GM19324 (cell line): Measurements from ENCODE around the gene DSC2.

Source experiments
- ATAC-seq: cut with Tn5 transposase; IDR thresholded peaks from one replicate; pipeline ENCODE4 v1.9.1; 2021; ENCODE audit warnings: mild to moderate bottlenecking, moderate library complexity; ENCODE audit not compliant: unreplicated experiment, low FRiP score

The DSC2 gene

DNA sequence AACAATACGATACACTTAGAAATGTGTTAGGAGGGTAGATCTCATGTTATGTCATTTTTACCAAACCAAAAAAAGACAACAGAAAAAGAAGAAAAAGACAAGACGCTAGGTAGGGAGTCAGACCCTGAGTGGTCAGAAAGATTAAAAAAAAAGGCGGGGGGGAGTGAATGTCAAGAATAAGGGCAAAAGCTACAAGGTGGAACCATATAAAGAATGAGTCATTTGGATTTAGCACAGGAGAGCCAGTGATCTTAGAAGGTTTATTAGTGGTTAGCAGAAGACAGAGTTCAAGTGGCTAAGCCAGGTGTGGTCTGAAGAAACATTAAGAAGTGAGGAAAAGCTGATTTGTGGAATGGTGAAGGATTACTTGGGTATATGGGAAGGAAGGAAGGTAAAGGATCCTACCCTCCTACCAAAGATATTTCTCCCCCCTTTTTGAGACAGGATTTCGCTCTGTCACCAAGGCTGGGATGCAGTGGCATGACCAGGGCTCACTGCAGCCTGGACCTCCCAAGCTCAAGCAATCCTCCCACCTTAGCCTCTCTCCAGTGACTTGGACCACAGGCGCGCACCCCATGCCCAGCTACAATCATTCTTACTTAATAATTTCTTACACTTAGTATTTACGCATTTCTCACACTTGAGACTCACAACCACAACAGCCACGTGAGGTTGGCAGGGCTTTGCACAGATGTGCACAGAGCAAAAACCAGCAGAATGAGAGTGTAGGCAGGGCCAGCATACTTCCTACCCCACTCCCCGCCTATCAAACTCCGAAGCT, 2.6 kb downstream of the DSC2 start:
- no peak for ATAC-seq

DNA sequence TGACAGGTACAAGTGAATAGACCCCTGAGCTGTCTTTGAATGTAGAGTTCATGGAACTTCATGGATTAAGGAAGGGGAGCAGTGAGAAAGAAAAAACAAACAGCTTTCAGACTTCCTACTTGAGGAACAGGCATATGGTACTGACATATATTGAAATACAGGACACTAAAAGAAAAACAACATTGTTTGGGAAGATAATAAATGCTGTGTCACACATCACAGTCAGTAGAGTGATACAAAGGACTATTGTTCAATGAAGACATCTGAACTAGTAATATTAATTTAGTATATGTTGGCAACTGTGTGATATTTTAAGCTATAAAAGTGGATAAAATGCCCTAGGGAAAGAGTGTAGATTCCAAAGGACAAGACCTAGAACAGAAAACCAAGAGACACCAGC, 3.3 kb downstream of the DSC2 start:
- ATAC-seq, result no peak

DNA sequence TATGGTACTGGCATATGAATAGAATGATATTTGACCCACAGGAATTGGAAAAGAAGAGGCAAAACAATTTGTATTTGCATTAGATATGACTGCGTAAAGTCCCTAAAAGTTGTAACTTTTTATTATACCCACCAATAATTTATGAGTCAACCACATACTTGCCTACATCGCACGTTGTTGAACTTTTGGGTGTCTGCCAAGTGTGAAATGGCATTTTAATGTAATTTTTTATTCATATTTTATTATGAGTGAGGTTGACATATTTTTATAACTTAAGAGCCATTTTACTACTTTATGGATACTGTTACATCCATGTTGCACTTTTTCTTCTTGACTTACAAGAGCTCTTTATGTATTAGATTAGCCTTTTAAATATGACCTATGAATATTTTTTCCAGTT, 4.6 kb downstream of the DSC2 start:
- ATAC-seq, result no peak

DNA sequence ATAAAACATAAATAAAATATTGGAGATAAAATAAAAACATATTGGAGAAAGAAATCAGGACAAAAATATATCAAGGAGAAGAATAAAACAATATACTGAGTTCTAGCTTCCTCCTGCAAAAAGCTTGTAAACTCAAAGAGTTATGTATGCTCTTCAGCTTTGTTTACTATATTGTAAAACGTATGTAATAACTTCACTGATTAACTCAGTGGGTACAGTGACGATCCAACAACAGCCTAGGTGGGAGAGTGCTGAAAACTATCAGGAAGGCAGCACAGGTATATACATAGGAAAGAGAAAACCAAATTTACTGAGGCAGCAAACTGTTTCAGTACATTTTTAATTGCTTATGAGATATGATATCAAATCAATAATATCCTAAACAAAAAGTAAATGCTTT, 8.3 kb downstream of the DSC2 start:
- no peak for ATAC-seq

DNA sequence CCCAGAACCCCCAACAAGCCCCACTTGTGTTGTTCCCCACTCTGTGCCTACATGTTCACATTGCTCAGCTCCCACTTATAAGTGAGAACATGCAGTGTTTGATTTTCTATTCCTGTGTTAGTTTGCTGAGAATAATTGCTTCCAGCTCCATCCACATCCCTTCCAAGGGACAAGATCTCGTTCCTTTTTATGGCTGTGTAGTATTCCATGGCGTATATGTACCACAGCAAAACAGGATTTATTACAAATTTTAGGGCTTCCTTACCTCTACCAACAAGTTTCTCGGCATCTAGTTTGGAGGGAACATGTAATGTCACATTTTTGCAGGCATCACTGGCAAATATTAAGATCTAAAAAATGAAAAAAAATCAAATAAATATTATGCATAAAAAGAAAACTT, 8.9 kb downstream of the DSC2 start:
- no peak for ATAC-seq

DNA sequence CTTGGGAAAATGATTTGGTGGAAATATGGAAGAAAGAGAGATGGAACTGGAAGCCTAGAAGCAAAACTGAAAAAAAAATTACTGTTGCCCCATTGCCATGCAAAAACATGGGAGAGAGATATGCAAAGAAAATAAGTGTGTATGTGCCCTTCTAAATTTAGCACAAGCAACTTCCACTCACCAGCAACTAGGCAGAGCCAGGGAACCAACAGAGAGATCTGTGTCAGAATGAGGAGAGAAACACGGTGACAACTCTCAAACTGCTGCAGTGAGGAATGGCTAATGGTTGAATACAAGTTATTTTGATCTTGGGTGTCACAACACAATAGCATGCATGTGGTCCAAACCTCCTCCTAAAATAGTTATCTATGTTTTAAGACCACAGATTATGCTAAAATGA, 10.9 kb downstream of the DSC2 start:
- ATAC-seq, result no peak

DNA sequence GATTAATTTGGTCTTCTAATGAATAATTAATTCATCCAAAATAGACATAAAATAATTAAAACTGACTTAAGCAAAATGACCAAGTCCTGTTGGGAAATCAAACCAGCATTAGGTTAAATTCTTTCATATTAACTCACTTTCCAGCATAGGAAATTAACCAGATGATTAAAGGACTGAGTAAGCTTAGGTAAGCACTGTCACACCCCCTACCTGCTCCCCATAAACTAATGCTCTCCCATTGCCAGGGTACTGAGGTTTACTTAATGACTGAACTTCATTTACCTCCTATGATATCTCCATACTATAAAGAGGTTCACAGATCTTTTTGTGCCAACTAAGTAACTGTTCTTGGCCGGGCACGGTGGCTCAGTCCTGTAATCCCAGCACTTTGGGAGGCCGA, 13.7 kb downstream of the DSC2 start:
- no peak for ATAC-seq

DNA sequence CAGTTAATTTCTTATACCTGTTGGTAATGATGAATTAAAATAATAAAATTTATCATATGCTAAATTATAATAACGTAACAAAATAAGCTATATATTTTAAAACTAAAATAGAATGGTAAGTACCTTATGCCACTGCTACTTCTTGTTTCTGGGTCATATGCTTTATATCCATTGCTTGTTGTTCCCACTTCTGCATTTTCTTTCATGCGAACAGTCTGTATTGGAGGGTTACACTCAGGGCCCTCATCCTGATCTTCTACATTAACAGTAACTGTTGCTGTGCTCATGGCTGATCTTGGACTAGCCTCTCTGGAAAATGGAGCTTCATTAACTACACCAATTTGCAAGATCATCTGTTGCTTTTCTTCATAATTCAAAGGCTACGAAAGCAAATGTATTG, 22.2 kb downstream of the DSC2 start:
- ATAC-seq, result no peak

DNA sequence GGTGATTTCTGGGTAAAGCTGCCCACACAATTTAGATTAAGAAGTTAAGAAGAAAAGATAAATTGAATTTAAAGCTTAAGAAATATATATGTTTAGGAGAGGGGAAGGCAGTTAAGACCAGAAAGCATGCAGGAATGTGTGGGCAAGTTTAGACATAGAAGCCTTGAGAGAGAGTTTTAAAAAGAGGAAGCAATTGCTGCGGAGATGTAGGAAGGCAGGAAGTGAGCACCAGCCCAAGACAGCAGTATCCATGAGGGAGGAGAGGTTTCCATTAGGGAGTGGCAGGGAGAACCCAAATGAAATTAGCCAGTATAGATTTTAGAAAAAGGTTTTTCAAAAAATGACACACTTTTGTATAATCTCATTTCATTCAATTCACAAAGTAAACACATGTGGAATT, 24.3 kb downstream of the DSC2 start:
- no peak for ATAC-seq

DNA sequence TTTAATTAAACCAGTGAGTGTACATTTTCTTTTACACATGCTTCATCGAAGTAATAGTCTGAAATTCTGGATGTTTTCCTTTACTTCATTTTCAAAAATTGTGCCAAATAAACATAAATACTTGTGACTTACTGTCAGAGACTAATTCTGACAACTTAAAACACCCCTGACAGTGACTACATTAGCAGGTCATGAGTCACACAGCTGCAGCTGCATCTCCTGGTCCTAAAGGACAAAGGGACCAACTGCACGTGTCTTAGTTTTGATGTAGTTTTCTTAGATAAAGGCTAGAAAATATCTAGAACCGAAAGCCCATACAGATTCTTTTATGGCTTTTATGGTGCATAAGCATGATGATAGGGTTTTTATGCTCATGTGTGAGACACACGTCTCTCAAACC, 30.0 kb downstream of the DSC2 start:
- no peak for ATAC-seq

DNA sequence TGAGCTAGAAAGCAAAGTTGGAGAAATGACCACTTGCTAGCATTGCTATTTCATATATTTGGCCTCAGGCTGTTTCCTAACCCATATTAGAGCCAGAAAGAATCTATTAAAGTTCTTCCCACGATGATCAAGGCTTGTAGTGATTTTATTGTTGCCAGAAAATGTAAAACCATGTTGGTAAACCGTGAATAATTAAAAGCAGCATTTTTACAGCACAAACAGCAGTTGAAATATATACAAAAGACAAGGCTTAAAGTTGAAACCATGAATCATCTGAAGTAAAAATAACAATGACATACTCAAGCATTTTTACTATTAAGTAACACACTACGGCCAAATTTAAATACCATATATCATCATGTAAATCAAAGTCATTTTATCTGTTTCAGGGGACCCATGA, 32.0 kb downstream of the DSC2 start:
- no peak for ATAC-seq

DNA sequence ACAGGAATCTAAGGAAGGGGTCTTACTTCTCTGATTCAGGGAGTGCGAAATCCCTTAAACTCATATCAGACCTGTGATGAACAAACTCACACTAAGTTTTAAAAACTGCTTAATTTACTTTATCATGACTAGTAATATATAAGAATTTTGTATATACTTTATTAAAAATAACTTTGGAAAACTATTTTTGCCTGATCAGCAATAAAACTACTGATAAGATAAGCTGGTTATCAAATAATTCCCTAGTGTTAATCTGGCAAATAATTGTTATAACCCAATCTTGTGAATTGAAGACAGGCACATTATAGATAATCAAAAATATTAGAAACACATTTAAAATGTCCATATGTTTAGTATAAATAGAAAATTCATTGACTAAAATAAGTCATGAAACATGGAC, 36.0 kb downstream of the DSC2 start:
- ATAC-seq, result no peak

DNA sequence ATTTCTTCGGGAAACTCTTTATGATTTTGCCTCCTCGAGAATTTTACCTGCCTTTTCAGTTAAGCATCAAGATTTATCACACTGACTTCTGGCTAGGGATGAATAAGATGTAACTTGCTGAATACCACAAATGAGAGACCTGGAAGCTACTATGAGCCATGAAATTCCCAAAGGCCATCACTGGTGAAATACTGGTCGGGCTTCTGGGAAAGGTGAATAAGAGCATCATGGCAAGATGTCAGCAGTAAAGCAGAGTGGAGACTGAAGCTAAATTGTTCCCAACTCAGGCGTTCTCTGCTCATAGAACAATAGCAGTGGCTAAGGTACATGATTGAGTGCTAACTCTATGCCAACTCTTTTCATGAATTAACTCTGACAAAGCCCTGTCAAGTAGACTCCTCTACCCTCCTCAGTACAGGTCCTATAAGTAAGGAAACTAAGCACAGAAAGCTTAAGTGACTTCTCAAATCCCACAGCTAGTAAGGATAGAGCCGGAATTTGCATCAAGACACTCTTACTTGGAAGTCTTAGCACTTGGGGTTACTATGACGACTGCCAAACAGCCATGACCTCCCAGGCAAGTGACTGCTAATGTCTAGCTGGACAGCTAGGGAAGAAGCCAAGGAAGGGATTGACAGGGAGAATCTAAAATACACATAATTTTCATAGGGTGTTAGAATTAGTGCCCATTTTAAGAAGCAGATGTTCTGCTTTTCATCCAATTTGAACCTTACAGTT, 37.0 kb downstream of the DSC2 start:
- ATAC-seq, result no peak

DNA sequence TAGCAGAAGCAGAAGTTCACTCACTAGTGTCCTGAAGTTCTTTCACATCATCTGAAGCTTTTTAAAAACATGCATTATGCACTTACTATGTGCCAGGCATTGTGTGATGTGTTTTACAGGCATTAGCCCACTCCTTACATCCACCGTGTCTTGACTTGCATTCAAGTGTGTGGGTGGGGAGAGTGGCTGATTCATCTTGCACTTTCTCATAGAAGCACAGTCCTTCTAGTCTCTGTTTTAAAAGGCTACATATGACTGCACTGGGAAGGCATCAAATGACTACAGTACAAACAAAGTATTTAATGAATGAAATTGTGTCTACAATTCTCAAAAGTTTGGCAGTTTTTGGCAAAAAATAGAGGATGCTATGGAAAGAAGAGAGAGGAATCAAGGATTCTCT, 38.1 kb downstream of the DSC2 start:
- no peak for ATAC-seq

DNA sequence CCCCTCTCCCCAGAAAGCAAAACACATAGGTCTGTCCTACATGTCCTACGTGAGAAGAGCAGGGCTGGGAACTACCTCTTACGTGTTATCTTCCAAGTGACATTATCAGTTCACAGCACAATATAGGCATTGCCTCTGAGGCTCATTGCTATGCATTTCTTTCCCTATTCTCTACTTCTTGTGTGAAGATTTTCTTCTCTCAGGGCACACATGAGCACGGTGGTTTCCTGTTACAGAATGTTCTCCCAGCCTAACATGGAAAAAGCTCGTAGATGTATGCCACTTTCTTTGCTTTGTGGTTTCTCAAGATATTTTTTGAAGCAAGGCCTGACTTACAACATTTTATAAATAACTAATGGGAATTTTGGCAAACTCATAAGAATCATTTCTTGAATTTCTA, 40.3 kb downstream of the DSC2 start:
- ATAC-seq, result no peak

DNA sequence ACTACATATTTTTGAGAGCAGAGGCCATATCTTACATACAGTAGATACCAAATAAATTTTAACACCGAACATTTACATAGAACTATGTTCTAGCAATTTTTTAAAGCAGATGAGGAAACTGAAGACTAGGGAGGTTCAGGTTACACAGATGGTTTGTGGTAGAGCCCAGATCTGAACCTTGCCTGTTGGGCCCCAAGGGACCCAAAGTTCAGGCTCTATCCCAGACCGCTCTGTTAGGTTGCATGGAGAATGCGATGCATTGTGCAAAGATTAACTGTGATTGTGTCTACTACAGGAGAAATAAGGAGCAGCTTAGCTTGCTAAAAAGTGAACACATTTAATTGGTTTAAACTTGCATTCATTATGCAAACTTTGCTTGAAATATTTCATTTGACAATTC, 43.3 kb downstream of the DSC2 start:
- ATAC-seq, result no peak

DNA sequence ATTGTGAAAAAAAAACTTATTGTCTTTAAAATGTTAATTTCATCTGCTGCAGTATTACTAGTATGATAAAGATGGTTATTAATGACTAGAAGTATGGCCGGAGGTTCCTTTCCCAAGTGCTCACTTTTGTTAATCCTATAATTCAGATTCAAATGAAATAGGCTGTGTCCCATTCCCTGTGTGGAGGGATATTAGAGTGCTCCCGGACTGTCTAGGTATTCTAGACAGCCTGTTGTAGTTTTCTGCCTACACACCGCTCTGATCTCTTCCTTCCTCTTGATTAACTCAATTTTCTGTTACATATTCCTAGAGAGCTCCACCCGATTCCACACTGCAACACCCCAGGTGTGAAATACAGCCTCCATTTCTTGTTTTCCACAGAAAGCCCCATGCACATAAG, 44.3 kb downstream of the DSC2 start:
- ATAC-seq, result no peak

DNA sequence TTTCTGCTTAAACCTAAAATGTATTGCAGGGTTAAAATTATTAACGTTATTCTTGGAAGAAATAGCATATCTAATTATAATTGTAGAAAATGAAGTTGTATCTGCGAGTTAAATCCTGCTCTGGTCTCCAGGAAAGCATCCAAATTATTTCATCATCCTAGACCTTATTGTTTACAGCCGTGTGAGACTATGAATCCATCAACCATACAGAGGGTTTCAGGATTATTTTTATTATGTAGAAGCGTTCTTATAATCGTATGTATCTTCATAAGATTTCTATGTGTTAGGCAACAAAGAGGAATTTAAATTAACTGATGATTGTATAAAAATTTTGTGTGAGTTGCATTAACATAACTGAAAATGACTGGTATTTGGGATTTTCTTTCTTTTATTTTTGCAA, 45.2 kb downstream of the DSC2 start:
- ATAC-seq, result no peak

DNA sequence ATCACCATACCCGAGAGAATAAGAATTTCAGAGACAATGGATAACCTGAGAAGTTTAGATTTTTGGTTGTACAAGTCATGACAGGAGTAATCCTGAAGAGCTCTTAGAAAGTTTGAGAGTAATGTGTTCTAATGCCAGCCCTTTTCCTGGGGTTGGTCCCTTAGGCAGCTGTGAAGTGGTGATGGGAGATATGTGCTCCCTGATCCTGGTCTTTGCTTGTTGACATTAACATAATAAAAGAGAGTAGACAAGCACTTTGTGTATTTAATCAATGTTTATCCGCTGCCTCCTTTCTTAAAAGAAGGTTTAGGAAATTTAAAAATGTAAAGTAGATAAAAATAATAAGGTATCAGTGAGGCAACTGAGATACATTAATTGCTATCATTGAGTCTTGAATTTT, 45.9 kb downstream of the DSC2 start:
- no peak for ATAC-seq

DNA sequence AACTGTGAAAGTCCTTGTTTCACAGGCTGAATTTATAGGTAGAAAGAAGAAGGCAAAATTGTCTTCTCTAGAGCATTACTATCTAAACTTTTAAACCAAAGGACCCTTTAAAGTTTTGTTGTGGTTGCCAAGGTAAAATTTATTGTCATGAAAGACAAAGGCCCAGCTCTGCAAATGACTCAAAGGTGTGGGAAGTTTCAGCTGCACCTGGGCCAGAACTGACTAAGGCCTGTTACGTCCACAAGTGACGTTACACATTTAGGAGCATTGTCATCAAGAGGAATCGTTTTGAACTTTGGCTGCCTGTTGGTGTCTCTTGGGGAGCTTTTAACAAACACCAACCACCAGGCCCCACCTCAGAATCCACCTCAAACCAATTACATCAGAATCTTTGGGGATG, 51.6 kb downstream of the DSC2 start:
- ATAC-seq, result no peak

DNA sequence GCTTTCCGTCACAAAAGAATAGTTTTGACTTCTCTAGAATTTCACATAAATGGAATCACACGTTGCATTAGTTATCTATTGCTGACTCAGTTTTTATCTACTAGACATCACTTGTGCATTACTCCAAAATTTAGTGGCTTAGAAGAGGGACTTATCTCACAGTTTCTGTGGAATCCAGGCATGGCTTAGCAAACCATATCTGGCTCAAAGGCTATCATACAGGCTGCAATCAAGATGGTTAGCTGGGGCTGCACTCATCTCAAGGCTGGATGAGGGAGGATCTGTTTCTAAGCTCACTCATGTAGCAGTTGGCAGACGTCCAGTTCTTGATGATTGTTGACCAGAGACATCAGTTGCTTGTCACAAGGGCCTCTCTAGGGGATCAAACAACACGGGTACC, 53.0 kb downstream of the DSC2 start:
- ATAC-seq, result no peak

DNA sequence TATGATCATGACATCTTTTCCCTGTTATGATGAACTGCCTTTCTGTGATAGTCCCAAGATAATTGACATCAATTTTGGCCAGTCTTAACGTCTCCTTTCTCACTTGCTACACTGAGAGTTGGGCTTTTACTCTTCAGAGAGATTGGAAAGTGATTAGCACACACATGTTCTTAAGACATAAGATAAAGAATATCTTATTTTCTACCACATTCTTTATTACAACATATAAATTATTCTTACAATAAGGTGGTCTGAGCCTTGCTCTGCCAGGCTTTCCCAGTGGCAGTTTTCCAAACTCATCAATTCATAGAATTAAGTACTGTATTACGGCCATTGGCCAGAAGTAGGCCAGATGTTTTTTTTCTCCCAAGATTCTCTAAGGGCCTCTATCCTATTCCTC, 54.0 kb downstream of the DSC2 start:
- ATAC-seq, result no peak
